ENCODE data around the gene LAD1. TPM values are rescaled to one million over a fixed set of nuclear protein-coding genes. Genes with fewer than 3 reads are reported as not detected.

Gene LAD1
- total RNA-seq, 1 donor from 2014 or later: 72.5 TPM

DNA sequence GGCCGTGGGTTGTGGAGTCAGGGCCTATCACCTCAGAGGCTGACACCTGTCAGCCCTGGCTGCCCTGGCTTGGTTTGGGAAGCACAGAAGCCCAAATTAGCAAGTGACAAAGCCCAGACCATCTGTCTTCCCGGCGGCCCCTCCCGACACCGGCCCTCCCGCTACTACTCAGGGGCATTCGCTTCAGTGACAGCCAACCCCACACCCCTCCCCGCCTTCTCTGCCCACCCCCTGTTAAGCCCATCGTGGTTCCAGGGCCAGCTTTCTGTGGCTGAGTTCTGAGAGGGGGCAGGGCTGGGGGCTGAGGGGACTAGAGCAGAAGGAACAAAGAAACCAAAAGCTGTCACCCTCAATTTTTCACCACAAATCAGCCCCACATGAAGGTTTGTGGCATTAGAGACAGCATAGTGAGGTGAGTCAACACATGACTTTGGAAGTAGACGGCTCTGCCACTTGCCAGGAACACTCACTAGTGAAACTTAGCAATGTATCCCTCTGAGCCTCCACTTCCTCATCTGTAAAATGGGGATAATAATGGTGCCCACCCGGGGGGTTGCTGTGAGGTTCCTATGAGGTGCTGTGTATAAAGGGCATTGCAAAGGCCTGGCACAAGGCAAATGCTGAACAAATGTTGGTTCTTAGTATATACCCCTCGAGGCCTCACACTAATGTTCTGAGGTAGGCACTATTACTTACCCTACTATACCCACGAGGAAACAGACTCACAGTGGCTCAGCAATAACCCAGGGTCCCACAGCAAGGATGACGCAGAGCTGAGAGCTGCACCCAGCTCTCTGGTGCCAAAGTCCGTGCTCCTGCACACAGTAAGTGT, 27.6 kb upstream of the LAD1 start:
- no peak for DNase-seq (ENCODE audit: low read depth)
- no peak overlapping the region for H3K4me3 ChIP-seq (ENCODE audit: low read depth, low read length)
- TF ChIP-seq, protein P1, sequence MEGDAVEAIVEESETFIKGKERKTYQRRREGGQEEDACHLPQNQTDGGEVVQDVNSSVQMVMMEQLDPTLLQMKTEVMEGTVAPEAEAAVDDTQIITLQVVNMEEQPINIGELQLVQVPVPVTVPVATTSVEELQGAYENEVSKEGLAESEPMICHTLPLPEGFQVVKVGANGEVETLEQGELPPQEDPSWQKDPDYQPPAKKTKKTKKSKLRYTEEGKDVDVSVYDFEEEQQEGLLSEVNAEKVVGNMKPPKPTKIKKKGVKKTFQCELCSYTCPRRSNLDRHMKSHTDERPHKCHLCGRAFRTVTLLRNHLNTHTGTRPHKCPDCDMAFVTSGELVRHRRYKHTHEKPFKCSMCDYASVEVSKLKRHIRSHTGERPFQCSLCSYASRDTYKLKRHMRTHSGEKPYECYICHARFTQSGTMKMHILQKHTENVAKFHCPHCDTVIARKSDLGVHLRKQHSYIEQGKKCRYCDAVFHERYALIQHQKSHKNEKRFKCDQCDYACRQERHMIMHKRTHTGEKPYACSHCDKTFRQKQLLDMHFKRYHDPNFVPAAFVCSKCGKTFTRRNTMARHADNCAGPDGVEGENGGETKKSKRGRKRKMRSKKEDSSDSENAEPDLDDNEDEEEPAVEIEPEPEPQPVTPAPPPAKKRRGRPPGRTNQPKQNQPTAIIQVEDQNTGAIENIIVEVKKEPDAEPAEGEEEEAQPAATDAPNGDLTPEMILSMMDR (conservative IDR thresholded peaks at IDR 0.05; ENCODE audit: low read depth, low read length): no peak

- TF ChIP-seq, protein P1 (conservative IDR thresholded peaks at IDR 0.05; ENCODE audit: low read depth, low read length): no peak
- DNase-seq (ENCODE audit: low read depth): no peak
- no peak overlapping the region for H3K4me3 ChIP-seq (ENCODE audit: low read depth, low read length)
These were observed 25.0 kb upstream of the LAD1 start for GRCh38 chr1:201424146-201424545.

DNA sequence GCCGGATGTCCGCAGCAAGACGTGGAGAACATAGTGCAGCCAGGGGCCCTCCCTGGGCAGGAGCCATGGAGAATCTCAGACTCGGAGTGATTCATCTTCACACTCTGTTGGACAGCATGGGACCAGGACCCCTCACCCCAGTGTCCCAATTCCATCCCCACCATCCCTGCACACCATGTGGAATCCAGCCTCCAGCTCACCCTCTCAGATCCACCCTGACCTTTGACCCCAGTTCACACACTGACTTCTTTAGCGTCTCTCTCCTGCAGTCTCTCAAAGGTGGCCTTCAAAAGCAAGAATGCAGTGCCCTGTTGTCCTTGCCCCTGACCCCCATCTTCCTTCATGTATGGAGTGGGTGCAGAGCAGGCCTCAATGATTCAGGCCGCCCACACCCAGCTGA, 24.5 kb upstream of the LAD1 start:
- TF ChIP-seq, protein P1 (conservative IDR thresholded peaks at IDR 0.05; ENCODE audit: low read depth, low read length): no peak
- no peak for DNase-seq (ENCODE audit: low read depth)
- H3K4me3 ChIP-seq (ENCODE audit: low read depth, low read length): no peak overlapping the region

DNA sequence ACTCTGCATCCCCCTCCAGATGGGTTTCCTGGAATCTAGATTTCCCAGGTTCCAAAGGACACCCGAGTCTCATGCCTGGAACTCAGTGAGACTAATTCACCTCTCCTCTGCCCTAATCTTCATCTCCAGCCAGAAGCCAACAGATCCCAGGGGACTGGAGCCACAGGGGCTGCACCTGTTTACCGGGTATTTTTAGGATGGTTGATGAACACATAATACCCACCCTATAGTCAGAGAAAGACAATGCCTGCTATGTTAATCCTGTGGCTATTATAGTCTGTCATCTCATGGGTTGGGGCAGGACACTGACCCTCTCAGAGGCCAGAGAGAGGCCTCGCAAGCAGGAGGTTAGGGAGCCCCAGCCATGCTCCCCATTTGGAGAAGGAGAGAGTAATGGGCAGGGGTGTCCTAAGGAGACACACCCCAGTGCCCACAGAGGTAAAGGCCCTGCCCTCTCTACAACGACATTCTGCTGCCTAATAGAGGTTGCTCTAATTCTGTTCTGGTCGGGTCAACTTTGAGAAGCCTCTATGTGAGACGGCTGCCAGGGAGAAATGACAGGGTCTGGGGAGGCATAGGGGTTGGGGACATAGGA, 23.4 kb upstream of the LAD1 start:
- no peak overlapping the region for H3K4me3 ChIP-seq (ENCODE audit: low read depth, low read length)
- TF ChIP-seq, protein P1 (conservative IDR thresholded peaks at IDR 0.05; ENCODE audit: low read depth, low read length): no peak
- DNase-seq (ENCODE audit: low read depth): no peak

DNA sequence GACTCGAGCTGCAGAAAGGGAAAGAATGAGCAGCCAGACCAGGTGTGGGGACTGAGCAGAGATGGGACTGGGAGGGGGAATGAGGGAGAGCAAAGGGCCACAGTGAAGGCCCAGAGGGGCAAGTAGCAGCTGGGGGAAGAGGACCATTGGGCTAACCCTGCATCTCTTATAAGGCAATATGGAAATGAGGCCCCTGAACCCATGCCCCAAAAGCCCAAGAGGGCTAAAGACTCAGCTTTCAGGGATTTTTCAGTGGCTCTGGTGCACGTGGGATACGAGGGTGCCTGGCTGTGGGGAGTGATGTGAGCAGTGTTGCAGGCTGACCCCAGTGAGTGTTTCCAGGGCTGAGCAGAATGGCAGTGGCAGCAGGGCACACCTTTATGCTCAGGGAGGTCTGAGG, 22.9 kb upstream of the LAD1 start:
- TF ChIP-seq, protein P1 (conservative IDR thresholded peaks at IDR 0.05; ENCODE audit: low read depth, low read length): no peak
- no peak overlapping the region for H3K4me3 ChIP-seq (ENCODE audit: low read depth, low read length)
- DNase-seq (ENCODE audit: low read depth): no peak

- DNase-seq (ENCODE audit: low read depth): no peak
- TF ChIP-seq, protein P1 (conservative IDR thresholded peaks at IDR 0.05; ENCODE audit: low read depth, low read length): no peak
- H3K4me3 ChIP-seq (ENCODE audit: low read depth, low read length): no peak overlapping the region
These were observed 21.9 kb upstream of the LAD1 start for GRCh38 chr1:201421041-201421440.

Data from epithelial cell of proximal tubule (primary cell).